C4-2B (cell line): Measurements from ENCODE around the gene NAPSA.

Experiments used
- CTCF ChIP-seq: fragments of 450-650 bp; conservative IDR thresholded peaks from 2 replicates; pipeline ENCODE4 v1.5.1; 2017; ENCODE audit warnings: mild to moderate bottlenecking
- ZFX ChIP-seq: fragments of 450-650 bp; IDR thresholded peaks from 2 replicates; pipeline ENCODE4 v1.6.1; 2017

DNA sequence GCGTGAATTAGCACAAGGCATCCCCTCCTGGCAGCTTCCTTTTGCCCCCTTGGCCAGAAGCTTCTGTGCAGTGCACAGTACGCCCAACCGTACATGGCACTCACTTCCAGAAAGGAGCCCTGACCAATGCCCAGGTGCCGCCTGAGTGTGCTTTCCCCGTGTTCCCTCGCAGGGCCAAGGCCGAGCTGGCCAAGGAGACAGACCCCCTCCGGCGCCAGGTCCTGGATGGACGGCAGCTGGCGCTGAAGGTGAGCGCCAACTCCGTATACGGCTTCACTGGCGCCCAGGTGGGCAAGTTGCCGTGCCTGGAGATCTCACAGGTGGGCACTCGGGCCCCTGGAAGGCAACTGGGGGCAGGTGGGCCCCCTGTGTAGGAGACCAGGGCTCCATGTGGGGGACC, 43.9 kb upstream of the NAPSA start:
- no peak for TF ChIP-seq CTCF
- no peak for TF ChIP-seq ZFX
